Measurements from ENCODE around the gene CD55.

- no peak for TF ChIP-seq CTCF (conservative IDR thresholded peaks at IDR 0.05; ENCODE audit: low read depth in 2 of 2)
- no peak for TF ChIP-seq ETS1 (IDR thresholded peaks at IDR 0.05)
- TF ChIP-seq POLR2AphosphoS5 (IDR thresholded peaks at IDR 0.05; ENCODE audit: low read depth) = no peak
- TF ChIP-seq EZH2phosphoT487 (IDR thresholded peaks at IDR 0.05; ENCODE audit: unreplicated experiment) = no peak
Measured at GRCh38 chr1:207342332-207342731, 20.9 kb downstream of the CD55 start.

Data from GM23338 (cell line).